Fibroblast of lung (primary cell): ENCODE measurements around the gene RNF186.

ENCODE experiments used
- CTCF ChIP-seq, 2 donors: IDR thresholded peaks in 1 of 2; conservative IDR thresholded peaks in 1 of 2; 1 replicate in 1 of 2; 2 replicates in 1 of 2; pipeline ENCODE4 v1.5.1; 2011 to 2012; ENCODE audit warnings: low read length in 2 of 2, control low read depth in 1 of 2, inconsistent platforms in 1 of 2, low read depth in 1 of 2, mild to moderate bottlenecking in 1 of 2
- EZH2 ChIP-seq: IDR thresholded peaks from 2 replicates; pipeline ENCODE4 v1.5.1; 2012; ENCODE audit warnings: low read length, control low read depth, mild to moderate bottlenecking; ENCODE audit errors: missing control alignments

GRCh38 chr1:19800076-19800804 is 14.8 kb downstream of the RNF186 start:
- TF ChIP-seq CTCF (conservative IDR thresholded peaks at IDR 0.05 in 1 of 2, IDR thresholded peaks at IDR 0.05 in 1 of 2; ENCODE audit: low read depth in 1 of 2, low read length in 2 of 2), result no peak
- TF ChIP-seq EZH2, result no peak
